HT1080 (cell line): Measurements from ENCODE around the gene HS6ST3. TPM values are rescaled to one million over a fixed set of nuclear protein-coding genes. Genes with fewer than 3 reads are reported as not detected.

ENCODE experiments used
- DNase-seq: peaks from one replicate; pipeline ENCODE4 v3.0.0-alpha.2; 2015; ENCODE audit warnings: low read depth
- total RNA-seq: library from RNA; depleted of rRNA; stranded (reverse); fragments of >200 nt; shearing (Covaris generic); gene quantifications from 2 replicates; pipeline ENCODE4 v1.2.3, GENCODE V29; 2014

HS6ST3 gene
- total RNA-seq, 1 experiment from 2014 or later: 0.45 TPM

DNA sequence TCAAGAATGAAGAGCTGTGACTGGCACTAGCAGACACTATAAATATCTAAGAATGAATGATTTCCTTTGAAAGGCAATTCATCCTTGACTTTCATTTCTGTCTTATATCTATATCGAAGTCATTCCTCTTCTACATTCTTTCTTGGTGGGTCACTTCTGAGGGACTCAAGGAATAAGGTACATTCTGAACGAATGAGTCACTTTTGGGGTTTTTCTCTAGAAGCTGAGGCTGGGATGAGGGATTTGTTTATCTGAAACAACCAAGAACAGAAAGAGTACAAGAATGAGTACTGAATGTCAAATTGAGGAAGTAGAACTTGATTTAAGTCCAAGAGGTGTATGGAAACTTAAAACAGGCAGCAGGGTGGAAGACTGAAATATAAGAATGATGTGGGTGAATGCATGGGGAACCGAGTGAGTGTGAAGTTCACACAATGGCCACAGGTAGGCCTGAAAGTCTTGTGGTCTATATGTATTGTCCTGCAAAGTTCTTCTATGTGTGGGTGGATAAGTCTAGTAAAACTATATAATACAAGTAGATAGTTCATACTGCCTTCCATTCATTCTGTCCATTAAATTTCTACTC, 560.5 kb downstream of the HS6ST3 start:
- peak; percentile 96 for DNase-seq

DNA sequence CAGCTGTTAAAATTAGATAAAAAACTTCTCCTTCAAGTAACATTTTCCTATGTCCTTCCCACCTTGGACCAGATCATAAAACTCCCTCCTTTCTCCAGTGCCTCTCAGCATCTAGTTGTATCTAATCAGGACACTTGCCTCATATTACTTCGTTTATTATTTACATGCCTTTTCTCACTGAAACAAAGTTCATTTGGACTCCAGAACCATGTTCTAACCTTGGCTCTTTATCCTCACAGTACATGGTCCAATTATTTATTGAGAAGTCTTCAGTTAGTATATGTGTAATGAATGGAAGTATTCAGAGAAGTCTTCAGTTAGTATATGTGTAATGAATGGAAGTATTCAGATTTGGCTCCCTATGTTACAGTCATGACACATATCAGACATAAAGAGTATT, 561.7 kb downstream of the HS6ST3 start:
- DNase-seq: no peak

GRCh38 chr13:96652506-96652905, 562.6 kb downstream of the HS6ST3 start:
- DNase-seq: no peak

- no peak for DNase-seq
Measured at GRCh38 chr13:96661612-96662011, 571.7 kb downstream of the HS6ST3 start.

DNA sequence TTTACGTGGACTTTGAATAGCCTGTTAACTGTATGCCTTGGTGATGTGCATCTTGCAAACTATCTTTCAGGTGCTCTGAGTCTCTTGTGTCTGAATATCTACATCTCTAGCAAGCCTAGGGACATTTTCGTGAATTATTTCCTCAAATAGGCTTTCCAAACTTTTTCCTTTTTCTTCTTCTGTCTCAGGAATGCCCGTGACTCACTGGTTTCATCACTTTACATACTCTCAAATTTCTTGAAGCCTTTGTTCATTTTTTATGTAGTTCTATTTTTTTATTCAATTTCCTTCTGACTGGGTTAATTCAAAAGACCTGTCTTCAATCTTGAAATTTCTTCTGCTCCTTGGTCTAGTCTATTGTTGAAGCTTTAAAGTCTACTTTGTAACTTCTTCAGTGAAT, 572.1 kb downstream of the HS6ST3 start:
- peak; percentile 34 for DNase-seq

DNA sequence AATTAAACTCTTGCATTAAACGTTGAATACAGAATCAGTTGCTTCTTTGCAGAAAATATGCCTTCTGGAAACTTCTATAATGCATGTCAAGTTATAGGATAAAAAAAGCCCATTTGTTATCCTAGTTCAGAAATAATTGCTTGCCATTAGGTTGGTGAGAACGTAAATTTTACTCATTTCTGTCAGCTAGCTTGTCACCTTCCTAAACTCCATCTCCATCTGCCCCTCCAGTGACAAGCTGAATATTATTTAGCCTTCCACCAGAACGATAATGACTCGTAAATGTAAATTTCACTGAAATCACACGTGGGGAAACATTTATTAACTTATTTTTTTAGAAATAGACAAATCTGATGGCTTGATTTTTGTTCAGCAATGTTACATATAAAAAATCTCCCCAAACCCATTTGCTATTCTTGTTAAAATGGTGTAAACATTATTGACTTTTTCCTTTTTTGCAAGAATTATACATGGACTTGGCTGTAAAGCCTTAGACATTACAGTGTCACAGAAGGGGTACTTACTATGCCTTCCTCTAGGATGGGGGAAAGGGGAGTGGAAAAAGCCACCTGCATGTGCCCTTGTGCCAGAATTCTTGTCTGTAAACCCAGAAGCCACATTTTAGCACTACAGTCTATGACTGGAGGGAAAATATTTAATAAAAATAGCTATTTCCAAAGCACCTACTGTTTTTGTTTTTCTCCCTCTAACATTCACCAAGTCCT, 577.5 kb downstream of the HS6ST3 start:
- DNase-seq: no peak

DNA sequence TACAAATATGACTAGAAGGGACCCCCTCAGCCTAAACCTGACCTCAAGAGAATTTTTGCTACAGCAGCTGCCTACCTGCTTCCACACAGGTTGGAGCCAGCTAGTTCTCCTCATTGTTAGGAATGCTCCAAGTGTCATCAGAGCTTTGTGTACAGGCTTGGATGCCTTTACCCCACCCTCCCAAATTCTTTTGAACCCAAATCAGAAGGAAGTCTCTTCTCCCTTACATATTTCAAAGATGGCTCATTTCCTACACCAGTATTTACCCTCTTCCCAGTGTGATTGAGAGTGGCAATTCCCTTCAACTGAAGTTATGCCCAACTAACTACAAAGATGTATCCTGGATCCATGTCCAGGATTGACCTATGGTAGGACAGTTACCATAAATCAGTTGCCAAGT, 581.2 kb downstream of the HS6ST3 start:
- peak; percentile 66 for DNase-seq

GRCh38 chr13:96672016-96672415, 582.1 kb downstream of the HS6ST3 start:
- DNase-seq: peak; percentile 17

DNA sequence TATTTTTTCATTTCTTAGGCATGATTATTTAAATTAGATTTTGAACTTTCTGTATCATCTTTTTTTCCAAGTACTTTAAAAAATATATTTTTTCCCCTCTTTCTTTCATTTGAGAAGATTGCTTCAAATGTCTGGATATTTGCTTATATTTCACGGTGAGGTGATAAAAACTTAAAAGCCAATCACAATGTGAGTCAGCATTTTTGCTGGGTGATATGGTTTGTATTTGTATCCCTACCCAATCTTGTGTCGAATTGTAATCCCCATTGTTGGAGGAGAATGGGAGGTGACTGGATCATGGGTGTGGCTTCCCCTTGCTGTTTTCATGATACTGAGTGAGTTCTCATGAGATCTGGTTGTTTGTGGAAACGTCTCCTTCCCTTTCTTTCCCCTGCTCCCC, 583.9 kb downstream of the HS6ST3 start:
- DNase-seq: no peak

DNA sequence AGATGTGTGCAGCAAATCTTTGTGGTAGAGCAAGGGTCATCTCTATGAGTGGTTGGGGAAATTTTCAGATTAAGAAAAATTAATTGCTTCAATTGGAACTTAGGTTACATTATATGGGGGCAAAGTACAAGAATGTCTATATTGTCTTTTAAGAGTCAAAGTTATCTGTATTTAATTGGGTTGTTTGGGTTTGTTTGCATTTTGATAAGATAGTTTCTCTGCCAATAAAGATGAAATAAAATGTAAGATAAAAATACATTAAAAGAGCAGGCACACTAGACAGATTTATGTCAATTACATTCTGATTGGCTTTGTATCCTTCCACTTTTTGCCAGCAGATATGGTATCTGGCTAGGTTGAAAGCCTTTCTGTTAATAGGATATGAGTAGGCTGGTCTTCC, 587.1 kb downstream of the HS6ST3 start:
- no peak for DNase-seq

DNA sequence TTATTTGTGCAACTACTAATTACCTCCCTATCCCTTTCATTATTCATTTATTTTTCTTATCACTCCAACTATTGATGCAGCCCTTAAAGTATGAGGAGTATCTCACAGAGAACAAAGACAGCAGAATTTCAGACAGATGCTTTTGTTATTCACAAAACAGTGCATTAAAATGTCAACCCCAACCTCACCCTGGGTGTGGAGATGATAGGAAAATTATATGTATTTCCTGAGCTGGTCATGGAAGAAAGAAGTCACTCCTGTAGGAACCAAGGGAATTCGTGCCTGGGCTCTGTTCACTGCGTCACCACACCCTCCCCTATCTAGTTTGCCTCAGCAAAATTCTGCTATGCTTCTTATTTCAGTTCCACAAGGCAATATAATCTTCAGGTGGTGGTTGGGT, 588.9 kb downstream of the HS6ST3 start:
- DNase-seq: no peak

DNA sequence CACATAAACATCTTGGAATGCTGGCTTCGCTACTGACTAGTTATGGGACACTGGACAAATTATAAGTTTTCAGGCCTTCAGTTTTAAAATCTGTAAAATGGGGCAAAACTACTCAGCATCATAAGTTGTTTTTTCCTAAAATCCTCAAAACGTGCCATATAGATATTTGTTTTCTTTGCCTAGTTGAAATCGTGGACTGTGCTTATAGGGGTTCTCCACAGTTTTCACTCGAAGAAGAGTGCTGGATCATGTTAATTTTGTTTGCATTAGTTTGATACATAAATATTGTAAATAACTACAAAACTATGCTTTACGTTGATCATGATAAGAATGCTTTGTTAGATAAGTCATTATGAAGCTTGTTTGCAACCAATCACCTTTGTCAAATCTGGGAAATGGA, 591.0 kb downstream of the HS6ST3 start:
- DNase-seq: no peak

DNA sequence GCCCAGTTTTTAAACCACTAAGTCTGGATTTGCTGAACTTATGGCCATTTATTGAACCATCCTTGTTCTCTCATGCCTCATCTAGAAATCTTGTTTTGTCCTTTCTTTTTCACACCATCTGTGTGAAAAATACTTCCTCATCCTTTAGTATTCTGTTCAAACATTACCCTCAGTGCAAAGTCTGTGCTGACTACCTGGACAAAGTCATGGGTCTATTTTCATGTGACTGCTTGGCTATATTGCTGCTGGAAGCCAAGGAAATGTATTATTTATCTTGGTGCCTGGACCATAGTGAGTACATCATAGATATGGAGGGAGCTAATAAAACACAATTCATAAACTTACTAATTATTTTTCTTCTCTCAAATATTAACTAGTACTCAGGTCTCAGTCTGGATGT, 591.9 kb downstream of the HS6ST3 start:
- no peak for DNase-seq

DNA sequence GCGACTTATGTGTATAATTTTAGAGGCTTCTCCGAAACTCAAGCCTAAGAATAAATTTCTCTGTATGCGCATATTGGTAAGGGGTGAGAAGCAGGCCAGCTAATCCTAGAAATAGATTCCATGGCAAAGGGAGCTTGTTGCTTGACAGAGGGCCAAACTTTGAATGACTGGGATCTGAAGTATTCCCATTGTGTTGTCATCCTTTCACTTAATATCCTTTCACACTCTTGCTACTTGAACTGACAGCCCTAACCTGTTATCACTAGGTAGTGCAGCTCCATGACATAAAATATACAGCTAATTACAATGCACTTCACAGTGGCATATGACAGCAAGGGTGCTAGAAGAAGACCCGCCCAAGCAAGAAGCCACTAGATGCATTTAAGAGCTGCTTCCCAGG, 594.6 kb downstream of the HS6ST3 start:
- DNase-seq: no peak

- no peak for DNase-seq
Measured at GRCh38 chr13:96684907-96685306, 595.0 kb downstream of the HS6ST3 start.

DNA sequence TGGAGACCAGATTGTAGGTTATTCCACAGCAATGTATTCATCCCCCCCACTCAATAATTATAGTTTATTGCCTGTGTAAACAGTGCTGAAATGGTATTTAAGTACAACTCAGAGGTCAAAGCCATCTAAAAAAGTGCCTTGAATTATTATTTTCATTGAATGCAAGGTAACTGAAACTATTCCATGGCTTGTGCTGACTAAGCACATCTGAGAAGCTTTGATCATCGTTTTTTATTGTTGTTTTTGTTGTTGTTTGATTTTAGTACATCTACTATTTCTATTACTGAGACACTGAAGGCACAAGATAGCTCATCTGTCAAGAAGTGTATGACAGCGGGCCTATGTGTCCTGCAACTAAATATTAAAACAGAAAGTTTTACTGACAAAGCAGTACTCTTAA, 596.4 kb downstream of the HS6ST3 start:
- DNase-seq: no peak

DNA sequence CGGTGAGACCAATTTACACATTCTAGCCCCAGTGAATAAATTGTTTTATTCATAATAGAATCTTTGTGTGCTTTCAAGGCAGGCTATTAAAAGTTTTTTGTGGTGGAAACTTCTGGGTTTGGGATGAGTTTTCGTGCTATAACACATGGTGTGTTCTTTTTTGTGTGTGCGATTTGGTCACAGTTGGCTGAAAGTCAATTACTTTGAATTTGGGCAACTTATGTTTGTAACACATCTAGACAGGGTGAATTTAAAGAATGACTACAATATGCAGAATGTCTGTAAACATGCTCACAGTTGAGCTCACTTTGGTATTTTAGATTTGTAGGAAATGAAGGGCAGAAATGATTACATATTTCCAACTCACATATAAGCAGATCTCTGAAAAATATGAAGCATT, 597.3 kb downstream of the HS6ST3 start:
- DNase-seq: no peak

DNA sequence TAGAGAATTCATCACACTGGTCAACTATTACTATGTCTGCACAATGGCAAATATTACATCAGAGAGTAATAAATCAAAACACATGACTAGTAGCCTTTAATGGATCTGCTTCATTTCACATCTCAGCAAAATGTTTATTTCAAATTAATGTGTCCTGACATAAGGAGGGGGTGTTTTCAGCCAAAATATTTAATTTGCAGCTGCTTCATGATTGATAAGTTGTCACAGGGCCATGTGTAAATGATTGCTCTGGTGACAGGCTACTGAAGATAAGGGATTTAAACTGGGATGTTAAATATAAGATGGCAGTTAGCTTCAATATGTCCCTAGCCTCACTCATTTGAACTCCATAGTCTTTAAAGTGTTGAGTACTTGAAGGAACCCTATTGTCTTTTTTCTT, 601.1 kb downstream of the HS6ST3 start:
- no peak for DNase-seq

DNA sequence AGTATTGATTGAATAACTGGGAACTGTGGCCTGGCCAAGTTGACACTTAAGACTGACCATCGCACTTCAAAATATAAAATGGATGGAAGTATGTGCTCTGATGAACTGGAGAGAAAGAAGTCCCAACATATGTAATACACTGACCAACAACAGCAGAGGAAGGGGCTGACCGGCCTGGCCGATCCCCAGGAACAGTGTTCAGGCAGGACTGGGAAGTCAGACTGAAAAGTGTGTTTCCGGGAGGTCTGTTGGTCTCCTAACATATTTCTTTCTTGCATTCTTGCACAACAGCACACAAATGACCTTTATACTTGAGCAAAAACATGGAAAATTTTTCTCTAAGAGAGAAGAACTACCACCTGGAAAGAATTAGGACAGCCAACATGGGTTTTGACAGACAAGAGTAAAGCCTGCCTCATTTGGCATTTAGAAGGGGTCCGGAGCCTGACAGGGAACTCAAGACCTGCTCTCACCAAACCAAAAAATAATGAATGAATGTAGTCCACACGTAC, 606.5 kb downstream of the HS6ST3 start:
- DNase-seq: no peak

DNA sequence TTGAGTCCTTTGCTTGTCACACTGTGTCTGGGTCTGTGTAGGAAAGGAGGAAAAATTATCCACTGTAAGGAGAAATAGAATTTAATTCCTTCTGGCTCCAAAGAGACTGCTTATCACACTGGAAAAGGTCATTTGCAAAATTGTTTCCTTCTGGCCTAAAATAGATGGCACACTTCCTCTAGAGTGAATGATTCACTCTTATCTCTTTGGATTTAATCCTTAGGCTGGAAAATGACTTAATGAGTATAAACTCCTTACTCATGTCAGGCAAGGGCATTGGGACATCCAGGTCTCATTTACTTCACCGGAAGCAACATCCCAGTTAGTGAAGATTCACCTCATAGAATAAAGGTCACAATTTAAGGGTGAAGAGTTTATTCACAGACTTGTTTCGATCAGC, 610.8 kb downstream of the HS6ST3 start:
- peak; percentile 27 for DNase-seq

- DNase-seq: no peak
Measured at GRCh38 chr13:96707146-96707545, 617.2 kb downstream of the HS6ST3 start.

- peak; percentile 18 for DNase-seq
Measured at GRCh38 chr13:96710166-96710862, 620.4 kb downstream of the HS6ST3 start.

GRCh38 chr13:96720446-96720845, 630.5 kb downstream of the HS6ST3 start:
- no peak for DNase-seq
